Body of pancreas (tissue), 4 donors: ENCODE measurements around the gene FNDC3B.

ENCODE experiments used
- CTCF ChIP-seq, 7 experiments: fragments of 450-650 bp in 4 of 7; fragments of 200-600 bp in 3 of 7; sonication (generic) in 3 of 7; IDR thresholded peaks; one replicate each; pipeline ENCODE4 v1.5.1; 2016 to 2019; ENCODE audit warnings: antibody characterized with exemption in 7 of 7
- POLR2A ChIP-seq, 3 donors: fragments of 450-650 bp; IDR thresholded peaks; one replicate each; pipeline ENCODE4 v1.6.1; 2016; ENCODE audit warnings: antibody characterized with exemption in 3 of 3, mild to moderate bottlenecking in 2 of 3

DNA sequence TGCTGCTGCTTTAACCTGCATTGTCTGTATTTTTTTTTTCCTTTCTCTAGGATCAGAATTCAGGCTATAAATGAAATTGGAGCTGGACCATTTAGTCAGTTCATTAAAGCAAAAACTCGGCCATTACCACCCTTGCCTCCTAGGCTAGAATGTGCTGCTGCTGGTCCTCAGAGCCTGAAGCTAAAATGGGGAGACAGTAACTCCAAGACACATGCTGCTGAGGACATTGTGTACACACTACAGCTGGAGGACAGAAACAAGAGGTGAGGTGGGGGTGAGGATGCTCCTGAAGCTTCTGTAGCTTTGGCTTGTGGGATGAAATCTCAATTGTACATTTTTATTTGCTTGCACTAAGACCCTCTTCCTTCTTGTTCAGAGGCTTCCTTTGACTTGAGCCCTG lies 323.2 kb downstream of the FNDC3B start:
- TF ChIP-seq POLR2A (IDR thresholded peaks at IDR 0.05) (no peak), CTCF (IDR thresholded peaks at IDR 0.05) (no peak)
